A549 (cell line): ENCODE results near the gene SLC8A2. TPM values are rescaled to one million over a fixed set of nuclear protein-coding genes. Genes with fewer than 3 reads are reported as not detected.
A peak's percentile ranks its signal among the peaks of the same experiment; 100 is the strongest.

Experiments
- ATAC-seq, 2 experiments: fragments of 200-7000 bp in 1 of 2; fragments of >200 bp in 1 of 2; cut with Nextera tagmentation in 1 of 2; cut with Tn5 transposase in 1 of 2; 3 replicates each; pipeline versions ENCODE4 v1.8.0 to v1.9.1; 2018 to 2020; ENCODE audit warnings: mild to moderate bottlenecking in 1 of 2, moderate library complexity in 1 of 2
- CTCF ChIA-PET: fragments of 300-600 bp; sonication (Branson Sonifier 250); formaldehyde crosslinking; extraction: SDS; loops from one replicate; lab custom pipeline; 2021; ENCODE audit warnings: antibody characterized with exemption, inconsistent platforms; lab: Yijun Ruan, JAX
- POLR2A ChIA-PET: fragments of 350-600 bp; formaldehyde crosslinking; extraction: SDS; loops from one replicate; lab custom pipeline; 2021; ENCODE audit warnings: antibody characterized with exemption, inconsistent platforms; lab: Yijun Ruan, JAX
- DNase-seq, 2 experiments: peaks; one replicate each; pipeline versions ENCODE4 v3.0.0 to v3.0.0-alpha.2; 2011 to 2016; ENCODE audit warnings: low read depth in 1 of 2, low spot score in 1 of 2
- FAIRE-seq: peaks from 2 replicates; lab custom pipeline; 2011; peaks lifted over from hg19 to GRCh38; lab: Jason Lieb, UNC
- H3K27ac ChIP-seq, 2 experiments: fragments of >200 bp; sonication (Bioruptor Twin); formaldehyde crosslinking; 3 replicates each; pipeline ENCODE4 v1.5.1; 2016 to 2017
- H3K4me1 ChIP-seq: fragments of >200 bp; sonication (Bioruptor Twin); formaldehyde crosslinking; 3 replicates; pipeline ENCODE4 v1.6.1; 2016
- H3K4me2 ChIP-seq: fragments of >200 bp; sonication (Bioruptor Twin); formaldehyde crosslinking; 3 replicates; pipeline ENCODE4 v1.6.1; 2016
- H3K4me3 ChIP-seq: fragments of >200 bp; sonication (Bioruptor Twin); formaldehyde crosslinking; 3 replicates; pipeline ENCODE4 v1.5.1; 2016
- H3K9me3 ChIP-seq: fragments of >200 bp; sonication (Bioruptor Twin); formaldehyde crosslinking; 3 replicates; pipeline ENCODE4 v1.6.1; 2016
- ATOH8 ChIP-seq: fragments of 250-450 bp; sonication (Bioruptor Pico); IDR thresholded peaks from 2 replicates; pipeline ENCODE4 v1.5.0; 2020; ENCODE audit warnings: low read depth, mild to moderate bottlenecking, moderate library complexity
- CHD2 ChIP-seq: fragments of 150-350 bp; IDR thresholded peaks from 2 replicates; pipeline ENCODE4 v1.6.1; 2014; ENCODE audit warnings: low read length; ENCODE audit not compliant: partially characterized antibody
- CHD4 ChIP-seq: fragments of 200-600 bp; sonication (generic); IDR thresholded peaks from 2 replicates; pipeline ENCODE4 v1.6.1; 2016; ENCODE audit warnings: antibody characterized with exemption, mild to moderate bottlenecking, borderline replicate concordance
- E2F6 ChIP-seq: IDR thresholded peaks from 2 replicates; pipeline ENCODE4 v1.6.1; 2012; ENCODE audit warnings: low read depth, borderline replicate concordance
- ESRRA ChIP-seq: fragments of 150-350 bp; IDR thresholded peaks from 2 replicates; pipeline ENCODE4 v1.6.1; 2014; ENCODE audit warnings: mild to moderate bottlenecking, low read length, borderline replicate concordance
- FOXS1 ChIP-seq: fragments of 250-450 bp; sonication (Bioruptor Pico); IDR thresholded peaks from 2 replicates; pipeline ENCODE4 v1.5.0; 2020; ENCODE audit warnings: mild to moderate bottlenecking, moderate library complexity
- GATA3 ChIP-seq: IDR thresholded peaks from 2 replicates; pipeline ENCODE4 v1.6.1; 2012; ENCODE audit warnings: borderline replicate concordance
- HDAC2 ChIP-seq: fragments of 200-600 bp; sonication (generic); IDR thresholded peaks from 2 replicates; pipeline ENCODE4 v1.6.1; 2016
- HES2 ChIP-seq: fragments of >200 bp; sonication (Bioruptor Twin); formaldehyde crosslinking; IDR thresholded peaks from 2 replicates; pipeline ENCODE4 v1.6.1; 2016
- HMGXB4 ChIP-seq: fragments of 250-450 bp; sonication (Bioruptor Pico); IDR thresholded peaks from 2 replicates; pipeline ENCODE4 v1.5.0; 2021; ENCODE audit warnings: mild to moderate bottlenecking, moderate library complexity, borderline replicate concordance
- JUN ChIP-seq, 2 experiments: fragments of >200 bp; sonication (Bioruptor Twin); formaldehyde crosslinking; IDR thresholded peaks; 2 replicates in 1 of 2; 3 replicates in 1 of 2; pipeline ENCODE4 v1.6.1; 2016 to 2017
- JUNB ChIP-seq: fragments of >200 bp; sonication (Bioruptor Twin); formaldehyde crosslinking; IDR thresholded peaks from 2 replicates; pipeline ENCODE4 v1.6.1; 2016
- KDM1A ChIP-seq: fragments of 200-600 bp; sonication (generic); IDR thresholded peaks from 2 replicates; pipeline ENCODE4 v1.6.1; 2016; ENCODE audit warnings: low read depth, mild to moderate bottlenecking
- MAX ChIP-seq: IDR thresholded peaks from 2 replicates; pipeline ENCODE4 v1.6.1; 2012
- NFE2L2 ChIP-seq: fragments of 150-350 bp; conservative IDR thresholded peaks from 2 replicates; pipeline ENCODE4 v1.6.1; 2014; ENCODE audit warnings: low read length
- RCOR1 ChIP-seq: fragments of 150-350 bp; IDR thresholded peaks from 2 replicates; pipeline ENCODE4 v1.6.1; 2014; ENCODE audit warnings: antibody characterized with exemption, low read length, low read depth
- SMC3 ChIP-seq: fragments of >200 bp; sonication (Bioruptor Twin); formaldehyde crosslinking; IDR thresholded peaks from 3 replicates; pipeline ENCODE4 v1.6.1; 2018; ENCODE audit warnings: inconsistent platforms
- TFCP2L1 ChIP-seq: fragments of 250-450 bp; sonication (Bioruptor Pico); IDR thresholded peaks from 2 replicates; pipeline ENCODE4 v1.5.0; 2021; ENCODE audit warnings: mild to moderate bottlenecking
- TP53 ChIP-seq: fragments of 250-450 bp; sonication (Bioruptor Pico); IDR thresholded peaks from 2 replicates; pipeline ENCODE4 v1.5.0; 2021; ENCODE audit warnings: mild to moderate bottlenecking, moderate library complexity
- ZNF302 ChIP-seq: fragments of 250-450 bp; sonication (Bioruptor Pico); IDR thresholded peaks from 2 replicates; pipeline ENCODE4 v1.9.0; 2021; ENCODE audit warnings: inconsistent platforms, mild to moderate bottlenecking, moderate library complexity
- WGBS: methylation state at CpG from one replicate; pipeline ENCODE4 v1.1.6; 2017; ENCODE audit errors: missing lambda C conversion rate; 5-methylcytosine and 5-hydroxymethylcytosine counted together
- polyA plus RNA-seq, 4 experiments: library from polyadenylated mRNA; depleted of rRNA in 3 of 4; stranded (reverse); fragments of >200 nt; fragmentation: RNase III in 1 of 4; extraction: RNeasy Plus Mini Kit Qiagen cat#74134 plus additional on column Dnase treatment in 1 of 4; gene quantifications; 2 replicates in 3 of 4; 3 replicates in 1 of 4; pipeline ENCODE4 v1.2.3, GENCODE V29; 2011 to 2017

SLC8A2 gene
- polyA plus RNA-seq, 2 of the 4 experiments (the other 2 are of a cell fraction) = 0.15 to 0.35 TPM

GRCh38 chr19:47471381-47471732, 336 bp downstream of the SLC8A2 start (continued):
- TF ChIP-seq HMGXB4 (CRISPR knock-in tag) (no peak), SMC3 (no peak), ATOH8 (no peak), JUNB (no peak), KDM1A (no peak)

GRCh38 chr19:47470447-47471195, 1.1 kb downstream of the SLC8A2 start:
- no peak overlapping the region; the same call in 2 of the 3 replicates for H3K4me3 ChIP-seq
- H3K27ac ChIP-seq = no peak overlapping the region
- WGBS = 15% methylated on average over 12 of the region's 13 CpGs
- ChIA-PET CTCF (interaction anchor here (0.5 to 8.6 kb wide), 3 partner anchors 13 to 76 kb away, joined by 3 to 58 read pairs (median 31); partner anchors contain the start of gene KPTN), POLR2A (no interaction called here)
- ATAC-seq (peak in 1 of 2 experiments; percentile 5; a peak in 3 of 6 replicates), DNase-seq (no peak), FAIRE-seq (no peak)
- no peak for TF ChIP-seq ZNF302 (CRISPR knock-in tag)
- TF ChIP-seq CHD4 = no peak
- no peak for TF ChIP-seq HDAC2
- no peak for TF ChIP-seq TP53
- TF ChIP-seq HMGXB4 (CRISPR knock-in tag) = no peak
- no peak for TF ChIP-seq JUN (IDR thresholded peaks at IDR 0.05)
- no peak for TF ChIP-seq ATOH8
- no peak for TF ChIP-seq ESRRA
- no peak for TF ChIP-seq NFE2L2
- no peak for TF ChIP-seq E2F6
- no peak for TF ChIP-seq RCOR1
- TF ChIP-seq FOXS1 = no peak
- TF ChIP-seq GATA3 = no peak
- TF ChIP-seq HES2 = no peak
- no peak for TF ChIP-seq MAX
- TF ChIP-seq CHD2 = no peak
- TF ChIP-seq TFCP2L1 (CRISPR knock-in tag) = no peak
- H3K4me2 ChIP-seq = peak overlapping the region; percentile 97
- no peaks in the 10 kb centered on the region for H3K9me3 ChIP-seq
- peaks cover 19% of the 10 kb centered on the region; the same call in 2 of the 3 replicates for H3K4me1 ChIP-seq
